ENCODE results near the gene ALOX15. TPM values are rescaled to one million over a fixed set of nuclear protein-coding genes. Genes with fewer than 3 reads are reported as not detected.

Gene ALOX15
- total RNA-seq, 1 experiment from 2014 or later, result 0.31 TPM

- Histone ChIP-seq H3K23me2 (ENCODE audit: insufficient read length, low read depth, low read length, poor library complexity, severe bottlenecking) (peaks cover 8% of the 10 kb centered on the region), H4K8ac (replicated peaks; ENCODE audit: insufficient read length, low read depth, low read length) (no peak overlapping the region), H4K20me1 (ENCODE audit: control insufficient read depth, insufficient read depth, insufficient read length) (peaks cover 2% of the 10 kb centered on the region), H3K79me1 (ENCODE audit: insufficient read depth, low read depth, low read length, poor library complexity, severe bottlenecking) (no peaks in the 10 kb centered on the region), H2BK12ac (ENCODE audit: insufficient read length, low read depth, low read length) (no peak overlapping the region), H2BK5ac (ENCODE audit: insufficient read length, low read length) (no peak overlapping the region), H3K18ac (ENCODE audit: insufficient read length, low read depth, low read length) (no peak overlapping the region), H2AK5ac (ENCODE audit: insufficient read length, low read length) (no peak overlapping the region), H3K4ac (ENCODE audit: low read depth, low read length) (no peak overlapping the region), H3K4me1 (ENCODE audit: insufficient read depth, low read length) (no peaks in the 10 kb centered on the region), H3K23ac (ENCODE audit: insufficient read length, low read depth, low read length) (no peak overlapping the region), H3K14ac (ENCODE audit: insufficient read depth, low read length) (no peak overlapping the region), H3K56ac (ENCODE audit: insufficient read length, low read depth, low read length) (no peak overlapping the region), H3K79me2 (ENCODE audit: insufficient read depth, low read length) (no peaks in the 10 kb centered on the region), H3K9ac (ENCODE audit: extremely low read depth, insufficient read length, low read length) (no peak overlapping the region), H4K5ac (ENCODE audit: insufficient read length, low read depth, low read length) (no peak overlapping the region), H3K27me3 (ENCODE audit: insufficient read depth, low read length) (peaks cover 22% of the 10 kb centered on the region; the same call in 1 of the 2 replicates), H2BK20ac (ENCODE audit: low read depth, low read length, poor library complexity, severe bottlenecking) (no peak overlapping the region), H3K27ac (ENCODE audit: insufficient read length, low read depth, low read length) (no peak overlapping the region), H3K4me2 (ENCODE audit: insufficient read depth, insufficient read length, low read length) (no peak overlapping the region), H3K9me3 (ENCODE audit: control insufficient read depth, low read depth, low read length) (no peaks in the 10 kb centered on the region), H2BK15ac (ENCODE audit: low read depth, low read length) (no peak overlapping the region), H3T11ph (ENCODE audit: low read length) (no peak overlapping the region), H2AFZ (ENCODE audit: low read length) (no peak overlapping the region), H4K91ac (ENCODE audit: insufficient read length, low read depth, low read length) (no peak overlapping the region), H2BK120ac (ENCODE audit: low read depth, low read length, poor library complexity, severe bottlenecking) (no peak overlapping the region)
- Mint-ChIP-seq H3K27me3 (ENCODE audit: low read depth) (peaks cover 64% of the 10 kb centered on the region), H3K27ac (no peak overlapping the region), H3K4me3 (no peak overlapping the region), H3K4me1 (peaks cover 13 to 32% of the 10 kb centered on the region in 2 experiments), H3K36me3 (ENCODE audit: insufficient read depth in 1 of 3, low read depth in 3 of 3) (no peaks in the 10 kb centered on the region; a peak in 1 of 7 replicates), H3K9me3 (no peaks in the 10 kb centered on the region)
- DNase-seq, result no peak
- TF ChIP-seq CTCF (conservative IDR thresholded peaks at IDR 0.05), result no peak
- whole genome bisulfite sequencing (ENCODE audit: extremely low coverage, insufficient read length, low lambda C conversion rate), result no CpG with 5 or more reads among the region's 7 CpGs
Measured at GRCh38 chr17:4587195-4587594, 54.3 kb downstream of the ALOX15 start.
